Esophagus muscularis mucosa (tissue), 3 donors: ENCODE measurements around the gene ADAMTS6.

Source experiments
- CTCF ChIP-seq, 3 experiments: fragments of 200-600 bp in 2 of 3; fragments of 450-650 bp in 1 of 3; sonication (generic) in 2 of 3; IDR thresholded peaks; one replicate each; pipeline ENCODE4 v1.5.1; 2017 to 2019; ENCODE audit warnings: antibody characterized with exemption in 3 of 3, mild to moderate bottlenecking in 2 of 3, moderate library complexity in 1 of 3
- POLR2A ChIP-seq: fragments of 450-650 bp; IDR thresholded peaks from one replicate; pipeline ENCODE4 v1.6.1; 2017; ENCODE audit warnings: antibody characterized with exemption, moderate library complexity, mild to moderate bottlenecking, low read depth
- POLR2AphosphoS5 ChIP-seq, 2 donors: sonication (generic); formaldehyde crosslinking; IDR thresholded peaks; one replicate each; pipeline ENCODE4 v1.6.1; 2017; ENCODE audit warnings: antibody characterized with exemption in 2 of 2

DNA sequence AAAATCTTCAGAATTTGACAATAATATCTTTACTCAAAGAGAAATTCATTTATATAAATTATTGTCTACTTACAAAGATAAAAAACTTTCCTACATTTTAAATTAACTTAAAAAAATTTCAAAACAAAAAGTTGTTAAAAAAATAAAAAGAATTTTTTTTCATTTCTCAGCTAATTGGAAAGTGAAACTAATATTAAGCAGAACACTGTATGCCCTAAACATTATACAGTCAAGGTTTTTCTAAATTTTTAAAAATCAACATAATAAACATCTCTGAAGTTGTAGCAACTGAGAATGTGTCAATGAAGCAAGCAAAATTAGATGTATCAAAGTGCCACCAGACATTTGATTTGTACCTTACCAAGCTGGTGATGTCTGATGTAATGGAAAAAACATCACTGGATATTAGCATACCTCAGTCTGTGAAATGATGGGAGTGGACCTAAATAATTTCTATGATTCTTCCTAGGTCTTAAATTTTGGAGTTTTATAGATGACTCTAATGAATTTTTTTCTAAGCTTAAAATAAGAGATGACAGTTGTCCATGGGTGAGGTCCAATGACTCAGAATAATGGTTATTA is 290.1 kb downstream of the ADAMTS6 start:
- no peak for TF ChIP-seq POLR2A
- no peak for TF ChIP-seq CTCF (IDR thresholded peaks at IDR 0.05)
- no peak for TF ChIP-seq POLR2AphosphoS5 (IDR thresholded peaks at IDR 0.05)
